Ovary (tissue), 3 donors: ENCODE data around the gene CCDC57.

Experiments used
- CTCF ChIP-seq, 3 donors: fragments of 450-650 bp in 2 of 3; fragments of 200-600 bp in 1 of 3; IDR thresholded peaks; one replicate each; pipeline versions ENCODE4 v1.5.1 to v1.8.0; 2016 to 2022; ENCODE audit warnings: antibody characterized with exemption in 3 of 3, mild to moderate bottlenecking in 1 of 3
- POLR2A ChIP-seq: fragments of 450-650 bp; IDR thresholded peaks from one replicate; pipeline ENCODE4 v1.6.1; 2017; ENCODE audit warnings: antibody characterized with exemption, mild to moderate bottlenecking, moderate library complexity
- donor health status: DM: no; HTN: no; CAD: no.

- TF ChIP-seq CTCF (IDR thresholded peaks at IDR 0.05), result no peak
- TF ChIP-seq POLR2A, result no peak
Observed at GRCh38 chr17:82232876-82233785, 20.5 kb upstream of the CCDC57 start.
